ENCODE measurements around the gene CEP72.
"Not testable (repeated sequence)": the region's sequence is repeated elsewhere in the genome, so short reads cannot be mapped to it uniquely, and the experiment has no call there.

CEP72 gene

GRCh38 chr5:601771-602465, 10.2 kb upstream of the CEP72 start:
- DNase-seq = no peak

GRCh38 chr5:602466-603035, 9.6 kb upstream of the CEP72 start:
- no peak for DNase-seq

GRCh38 chr5:603081-603998, 8.8 kb upstream of the CEP72 start:
- no peak for DNase-seq

- DNase-seq = no peak
These were observed 7.7 kb upstream of the CEP72 start for GRCh38 chr5:604391-604831.

- DNase-seq = not testable (repeated sequence)
These were observed 7.0 kb upstream of the CEP72 start for GRCh38 chr5:605090-605489.

- DNase-seq = no peak
These were observed 6.1 kb upstream of the CEP72 start for GRCh38 chr5:606061-606460.

GRCh38 chr5:606526-607399, 5.4 kb upstream of the CEP72 start:
- DNase-seq = no peak

- no peak for DNase-seq
These were observed 4.4 kb upstream of the CEP72 start for GRCh38 chr5:607541-608428.

- no peak for DNase-seq
These were observed 3.4 kb upstream of the CEP72 start for GRCh38 chr5:608429-609370.

GRCh38 chr5:609506-609905, 2.6 kb upstream of the CEP72 start:
- DNase-seq = no peak

- DNase-seq = no peak
These were observed 2.0 kb upstream of the CEP72 start for GRCh38 chr5:610011-610743.

- DNase-seq = no peak
These were observed 1.1 kb upstream of the CEP72 start for GRCh38 chr5:610744-611730.

- no peak for DNase-seq
These were observed 621 bp downstream of the CEP72 start for GRCh38 chr5:612498-613424.

- no peak for DNase-seq
These were observed 4.4 kb downstream of the CEP72 start for GRCh38 chr5:616484-617039.

GRCh38 chr5:617896-618295, 5.8 kb downstream of the CEP72 start:
- no peak for DNase-seq

GRCh38 chr5:618450-618849, 6.3 kb downstream of the CEP72 start:
- DNase-seq = no peak

GRCh38 chr5:619444-619843, 7.3 kb downstream of the CEP72 start:
- DNase-seq = no peak
